Left cardiac atrium (tissue), 4 donors: Measurements from ENCODE around the gene IRF9. TPM values are rescaled to one million over a fixed set of nuclear protein-coding genes. Genes with fewer than 3 reads are reported as not detected.
"Not testable (repeated sequence)": the region's sequence is repeated elsewhere in the genome, so short reads cannot be mapped to it uniquely, and the experiment has no call there.

Experiments
- ATAC-seq, 2 donors: fragments of 200-7000 bp; cut with Tn5 transposase; one replicate each; pipeline ENCODE4 v1.9.1; 2020; ENCODE audit warnings: mild to moderate bottlenecking in 2 of 2, moderate library complexity in 2 of 2
- DNase-seq: peaks from one replicate; pipeline ENCODE4 v3.0.0-alpha.2; 2020
- intact Hi-C, 2 donors: fragments of 100-400 bp; cut with DNase I; formaldehyde crosslinking; loops; one replicate each; pipeline versions ENCODE4 v1.14.1 to v1.15.1; 2022 to 2023
- total RNA-seq, 2 donors: library from RNA; stranded (reverse); fragmentation: NEBNext Ultra II Directional; extraction: Animal tissue kit (Norgen Biotek cat#: 25700); gene quantifications; one replicate each; pipeline ENCODE4 v1.2.1, GENCODE V29; 2021
- donor health status: DM: no; HTN: yes; CAD: no.
- donor health status: DM: no; HTN: yes; CAD: no; lungs with severe emphysema.
- donor health status: DM: yes; HTN: yes; CAD: no.
- donor health status: Dilated cardiomyopathy.

IRF9 gene
- total RNA-seq, 2 donors from 2014 or later, result 44.7 to 84.6 TPM

- ATAC-seq (no peak), DNase-seq (no peak)
- intact Hi-C loops, result no loop called here
These were observed 24.7 kb downstream of the IRF9 start for GRCh38 chr14:24185741-24186140.

GRCh38 chr14:24186831-24187538 is 25.9 kb downstream of the IRF9 start:
- DNase-seq (no peak), ATAC-seq (no peak)
- intact Hi-C loops, result no loop called here

GRCh38 chr14:24187539-24187915 is 26.5 kb downstream of the IRF9 start:
- DNase-seq, result no peak
- no peak for ATAC-seq
- intact Hi-C loops, result no loop called here

GRCh38 chr14:24188251-24189058 is 27.4 kb downstream of the IRF9 start, which contains the start of gene IPO4:
Gene IPO4 (minus strand): TSS chr14:24188816. CDS start chr14:24188787, 29 bp downstream.
- intact Hi-C loops, result no loop called here

GRCh38 chr14:24189059-24189375 is 28.0 kb downstream of the IRF9 start:
- intact Hi-C loops, result no loop called here
- DNase-seq (no peak), ATAC-seq (no peak)

More at GRCh38 chr14:24188251-24189058, 27.4 kb downstream of the IRF9 start, which contains the start of gene IPO4:
- ATAC-seq (peak; percentile 93 to 97), DNase-seq (peak; percentile 96)

GRCh38 chr14:24189460-24189859 is 28.4 kb downstream of the IRF9 start:
- no peak for ATAC-seq
- DNase-seq, result no peak
- intact Hi-C loops, result no loop called here

- DNase-seq (no peak), ATAC-seq (no peak)
- intact Hi-C loops, result no loop called here
These were observed 29.4 kb downstream of the IRF9 start for GRCh38 chr14:24190416-24190815.

GRCh38 chr14:24192933-24193332 is 31.9 kb downstream of the IRF9 start:
- ATAC-seq, result no peak
- intact Hi-C loops, result no loop called here
- no peak for DNase-seq

GRCh38 chr14:24194186-24194872 is 33.3 kb downstream of the IRF9 start:
- ATAC-seq, result no peak
- intact Hi-C loops, result no loop called here
- DNase-seq, result no peak

GRCh38 chr14:24194873-24195185 is 33.8 kb downstream of the IRF9 start:
- DNase-seq (no peak), ATAC-seq (no peak)
- intact Hi-C loops, result no loop called here

GRCh38 chr14:24195186-24196070 is 34.4 kb downstream of the IRF9 start, which contains the start of gene TM9SF1:
Gene TM9SF1 (minus strand): TSS chr14:24195441. CDS start chr14:24195019, 422 bp downstream.
- ATAC-seq (peak; percentile 96), DNase-seq (peak; percentile 92)
- intact Hi-C loops, result no loop called here

- ATAC-seq (peak; percentile 38 to 40), DNase-seq (no peak)
- intact Hi-C loops, result no loop called here
These were observed 35.3 kb downstream of the IRF9 start for GRCh38 chr14:24196071-24197055.

GRCh38 chr14:24197056-24197450 is 36.0 kb downstream of the IRF9 start:
- DNase-seq (no peak), ATAC-seq (no peak)
- intact Hi-C loops, result no loop called here

GRCh38 chr14:24198814-24199524 is 37.9 kb downstream of the IRF9 start:
- ATAC-seq, result no peak
- DNase-seq, result no peak
- intact Hi-C loops, result no loop called here

- intact Hi-C loops, ATAC-seq, DNase-seq: not testable (repeated sequence)
These were observed 41.5 kb downstream of the IRF9 start for GRCh38 chr14:24202538-24202937.

GRCh38 chr14:24203249-24203886 is 42.3 kb downstream of the IRF9 start:
- DNase-seq, ATAC-seq, intact Hi-C loops: not testable (repeated sequence)
